ENCODE data around the gene MTCL1.

GRCh38 chr18:8730080-8730827 lies 24.9 kb downstream of the MTCL1 start:
- TF ChIP-seq SUZ12 (IDR thresholded peaks at IDR 0.05) (no peak), FOXM1 (IDR thresholded peaks at IDR 0.05; ENCODE audit: borderline replicate concordance) (no peak), SP1 (IDR thresholded peaks at IDR 0.05) (no peak), FOXK2 (IDR thresholded peaks at IDR 0.05) (no peak), BHLHE40 (IDR thresholded peaks at IDR 0.05; ENCODE audit: borderline replicate concordance) (no peak)
